Measurements from ENCODE around the gene GASK1A.

- TF ChIP-seq CTCF (IDR thresholded peaks at IDR 0.05) = no peak
- no peak for TF ChIP-seq POLR2A (IDR thresholded peaks at IDR 0.05)
Observed at GRCh38 chr3:42988097-42988496, 9.0 kb downstream of the GASK1A start.
